ENCODE measurements around the gene PSRC1. TPM values are rescaled to one million over a fixed set of nuclear protein-coding genes. Genes with fewer than 3 reads are reported as not detected.
"Not testable (repeated sequence)": the region's sequence is repeated elsewhere in the genome, so short reads cannot be mapped to it uniquely, and the experiment has no call there.

Gene PSRC1
- total and polyA plus RNA-seq, 2 of the 8 experiments (the other 6 are each of a cell fraction or from before 2014, with no cell fraction given) = 56.1 to 67.3 TPM

DNA sequence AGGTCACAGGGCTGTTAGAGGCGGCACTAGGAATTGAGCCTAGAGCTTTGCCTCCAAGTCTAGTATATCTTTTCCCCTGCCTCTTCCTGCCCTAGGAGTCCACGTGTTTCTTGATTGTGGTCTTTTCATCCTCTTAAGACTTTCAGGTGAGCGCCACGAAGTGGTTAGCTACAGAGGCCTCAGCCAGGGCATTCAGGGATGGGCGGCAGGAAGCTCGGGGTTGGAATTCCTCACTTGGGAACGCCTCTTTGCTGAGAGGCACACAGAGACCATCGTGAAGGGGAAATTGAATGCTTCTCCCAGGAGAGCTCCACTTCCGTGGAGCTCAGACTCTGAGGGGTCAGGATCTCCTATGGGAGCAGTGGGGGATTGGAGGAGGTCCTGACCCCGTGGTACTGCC lies 23.0 kb upstream of the PSRC1 start:
- FAIRE-seq; H3K56ac ChIP-seq (replicated peaks; ENCODE audit: insufficient read length, low read depth, low read length); H4K91ac ChIP-seq (replicated peaks; ENCODE audit: insufficient read length, low read length); H3K79me2 ChIP-seq (ENCODE audit: control insufficient read depth in 1 of 2, insufficient read depth in 2 of 2, low read length in 2 of 2); H3K4me1 ChIP-seq (replicated peaks in 1 of 4; ENCODE audit: control insufficient read depth in 3 of 4, insufficient read depth in 4 of 4, low read length in 3 of 4); H4K5ac ChIP-seq (ENCODE audit: insufficient read length, low read depth, low read length); H3K9ac ChIP-seq (replicated peaks in 1 of 4; ENCODE audit: extremely low read depth in 1 of 4, low read depth in 3 of 4, low read length in 3 of 4); H2AK5ac ChIP-seq (ENCODE audit: low read depth, low read length); H3K27ac ChIP-seq (ENCODE audit: low read depth, low read length); H3K4me3 ChIP-seq (ENCODE audit: extremely low read depth in 1 of 4, insufficient read depth in 2 of 4, low read depth in 3 of 4, low read length in 4 of 4); H3K9me3 ChIP-seq (ENCODE audit: insufficient read depth in 2 of 2, low read depth in 1 of 2, low read length in 1 of 2); H3K14ac ChIP-seq (ENCODE audit: insufficient read length); H3K23ac ChIP-seq (ENCODE audit: insufficient read length); H2BK15ac ChIP-seq (ENCODE audit: low read length); H3K4ac ChIP-seq (replicated peaks; ENCODE audit: insufficient read length, low read depth, low read length); H4K8ac ChIP-seq (ENCODE audit: extremely low read depth, insufficient read depth, low read length); H2BK12ac ChIP-seq (ENCODE audit: low read depth, low read length); H3K4me2 ChIP-seq (ENCODE audit: insufficient read depth in 1 of 2, low read depth in 2 of 2, low read length in 2 of 2); H4K20me1 ChIP-seq (replicated peaks in 1 of 2; ENCODE audit: control insufficient read depth in 1 of 2, insufficient read depth in 2 of 2, low read length in 2 of 2); H3K36me3 ChIP-seq (ENCODE audit: control insufficient read depth in 2 of 4, insufficient read depth in 4 of 4, low read length in 3 of 4); H3K18ac ChIP-seq (ENCODE audit: extremely low read depth, low read length); H3K79me1 ChIP-seq (ENCODE audit: low read depth, low read length); H3K23me2 ChIP-seq (ENCODE audit: low read depth, low read length); H2BK20ac ChIP-seq (ENCODE audit: low read length); H2BK120ac ChIP-seq (replicated peaks; ENCODE audit: low read depth, low read length); H2BK5ac ChIP-seq (ENCODE audit: low read depth, low read length); H2AFZ ChIP-seq (ENCODE audit: low read length); H3K27me3 ChIP-seq (replicated peaks in 1 of 4; ENCODE audit: control insufficient read depth in 3 of 4, extremely low read depth in 1 of 4, insufficient read depth in 3 of 4, low read length in 3 of 4); DNase-seq (ENCODE audit: low read depth in 1 of 2, low spot score in 2 of 2): not testable (repeated sequence)
- ChIA-PET CTCF (ENCODE audit: partially characterized antibody) (interaction anchor here (0.9 to 5.6 kb wide), 13 partner anchors 10 to 328 kb away, joined by 3 to 45 read pairs (median 4); partner anchors contain the start of genes ATXN7L2 and SORT1), POLR2A (ENCODE audit: partially characterized antibody) (interaction anchor here (1.0 to 3.6 kb wide), 5 partner anchors 9 to 92 kb away, joined by 3 to 13 read pairs (median 8); partner anchors contain the start of gene SORT1)
- WGBS, 2 experiments (ENCODE audit: extremely low coverage in 1 of 2, insufficient coverage in 1 of 2, insufficient read length in 1 of 2, insufficient replicate concordance in 2 of 2, low coverage in 1 of 2, low lambda C conversion rate in 2 of 2, missing lambda C conversion rate in 1 of 2) = 66% methylated on average over 10 of the region's 10 CpGs; no CpG with 5 or more reads in 1 of the 2 experiments
